HG02885 (cell line): ENCODE data around the gene REXO1.

Experiments used
- ATAC-seq: cut with Tn5 transposase; IDR thresholded peaks from one replicate; pipeline ENCODE4 v1.9.1; 2021; ENCODE audit warnings: mild to moderate bottlenecking; ENCODE audit not compliant: unreplicated experiment, poor library complexity

Gene REXO1

GRCh38 chr19:1862424-1863327 is 14.4 kb upstream of the REXO1 start:
- ATAC-seq = peak; percentile 26

- no peak for ATAC-seq
Observed at GRCh38 chr19:1862068-1862423, 13.8 kb upstream of the REXO1 start.

GRCh38 chr19:1861599-1862031 is 13.3 kb upstream of the REXO1 start:
- ATAC-seq = no peak

- no peak for ATAC-seq
Observed at GRCh38 chr19:1860821-1861598, 12.7 kb upstream of the REXO1 start.

GRCh38 chr19:1860042-1860775 is 11.9 kb upstream of the REXO1 start:
- ATAC-seq = no peak

GRCh38 chr19:1859331-1859781 is 11.1 kb upstream of the REXO1 start:
- no peak for ATAC-seq

- ATAC-seq = no peak
Observed at GRCh38 chr19:1858412-1859081, 10.3 kb upstream of the REXO1 start.

GRCh38 chr19:1857648-1858326 is 9.5 kb upstream of the REXO1 start:
- ATAC-seq = no peak

- no peak for ATAC-seq
Observed at GRCh38 chr19:1856698-1857603, 8.7 kb upstream of the REXO1 start.

- no peak for ATAC-seq
Observed at GRCh38 chr19:1856345-1856697, 8.0 kb upstream of the REXO1 start.

GRCh38 chr19:1855828-1856255 is 7.6 kb upstream of the REXO1 start:
- peak; percentile 3 for ATAC-seq

- ATAC-seq = peak; percentile 55
Observed at GRCh38 chr19:1855040-1855827, 7.0 kb upstream of the REXO1 start.

- no peak for ATAC-seq
Observed at GRCh38 chr19:1854542-1855039, 6.3 kb upstream of the REXO1 start.

GRCh38 chr19:1854039-1854541 is 5.8 kb upstream of the REXO1 start:
- no peak for ATAC-seq

- ATAC-seq = no peak
Observed at GRCh38 chr19:1853295-1854038, 5.2 kb upstream of the REXO1 start.

- no peak for ATAC-seq
Observed at GRCh38 chr19:1852581-1853128, 4.4 kb upstream of the REXO1 start.
